Measurements from ENCODE around the gene MAN1B1.

MAN1B1 gene

GRCh38 chr9:137108608-137109249, 21.9 kb downstream of the MAN1B1 start:
- POLR2A ChIA-PET = no interaction called here
- H3K36me3 ChIP-seq (ENCODE audit: control insufficient read depth in 4 of 4, insufficient read depth in 4 of 4, low read length in 3 of 4) = peaks cover 0 to 90% (median 53%) of the 10 kb centered on the region in 4 experiments

DNA sequence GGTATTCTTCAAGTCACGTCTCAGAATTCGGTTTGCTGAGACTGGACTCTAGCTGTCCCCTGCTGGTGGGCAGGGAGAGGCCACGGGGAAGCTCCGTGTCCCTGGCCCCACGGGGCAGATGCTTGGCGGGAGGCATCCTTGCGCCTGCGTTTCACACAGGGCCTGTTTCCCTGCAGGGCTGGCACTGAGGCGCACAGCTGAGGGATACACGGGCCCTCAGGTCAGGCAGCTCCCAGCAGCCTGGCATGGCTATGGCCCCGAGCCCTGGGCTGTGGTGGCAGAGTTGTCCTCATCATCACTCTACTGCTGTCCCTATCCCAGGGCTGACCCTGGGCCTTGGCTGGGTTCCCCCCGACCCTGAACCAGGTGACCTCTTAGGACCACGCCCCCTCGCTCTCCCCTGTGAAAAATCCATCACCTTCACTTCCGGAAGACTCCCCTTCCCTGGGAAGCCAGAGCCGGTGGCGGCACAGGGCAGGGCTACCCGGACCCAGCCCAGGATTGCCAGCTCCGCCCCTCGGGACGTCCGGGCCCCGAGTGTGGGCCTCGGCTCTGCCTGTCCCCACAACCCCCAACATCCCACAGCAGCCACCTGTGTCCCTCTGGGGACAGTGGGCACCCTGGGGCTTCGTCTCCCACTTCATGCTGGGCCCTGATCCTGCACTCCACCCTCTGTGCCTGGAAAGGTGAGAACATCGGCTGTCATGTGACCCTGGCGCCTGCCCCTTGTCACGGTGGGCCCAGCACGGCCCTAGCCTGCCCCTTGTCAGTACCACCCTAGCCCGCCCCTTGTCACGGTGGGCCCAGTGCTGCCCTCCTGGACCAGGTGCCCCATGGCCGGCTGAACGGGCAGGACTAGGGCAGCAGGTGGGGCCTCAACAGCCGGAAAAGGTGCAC, 22.7 kb downstream of the MAN1B1 start:
- no peak for DNase-seq
- Histone ChIP-seq H3K27me3 (replicated peaks in 2 of 5; ENCODE audit: control insufficient read depth in 4 of 5, insufficient read depth in 5 of 5, low read length in 4 of 5) (no peaks in the 10 kb centered on the region), H3K36me3 (ENCODE audit: control insufficient read depth in 4 of 4, insufficient read depth in 4 of 4, low read length in 3 of 4) (peaks cover 0 to 84% (median 50%) of the 10 kb centered on the region in 4 experiments), H3K4me1 (ENCODE audit: control extremely low read depth in 1 of 4, control insufficient read depth in 4 of 4, insufficient read depth in 4 of 4, low read length in 3 of 4) (peaks cover 0 to 5% (median 4%) of the 10 kb centered on the region in 4 experiments), H3K27ac (ENCODE audit: insufficient read depth in 1 of 2, low read depth in 1 of 2, low read length in 2 of 2, poor library complexity in 1 of 2, severe bottlenecking in 2 of 2) (no peak overlapping the region), H3K9me3 (ENCODE audit: control extremely low read depth in 1 of 5, control insufficient read depth in 4 of 5, insufficient read depth in 2 of 5, low read depth in 1 of 5, low read length in 4 of 5) (no peaks in the 10 kb centered on the region), H3K4me3 (ENCODE audit: control insufficient read depth in 1 of 7, extremely low read depth in 1 of 7, insufficient read depth in 4 of 7, low read depth in 2 of 7, low read length in 6 of 7) (no peak overlapping the region)
- 93% methylated on average over 27 of the region's 34 CpGs for WGBS (ENCODE audit: insufficient coverage)
- POLR2A ChIA-PET = no interaction called here
- CTCF ChIA-PET = interaction anchor here (1.1 to 1.8 kb wide), 2 partner anchors 9 to 23 kb away, joined by 3 to 7 read pairs; partner anchors contain the start of gene MAN1B1

More at GRCh38 chr9:137108608-137109249, 21.9 kb downstream of the MAN1B1 start:
- CTCF ChIA-PET = interaction anchor here (1.1 to 1.8 kb wide), 3 partner anchors 9 to 22 kb away, joined by 3 to 7 read pairs (median 7); partner anchors contain the start of gene MAN1B1
- peaks cover 0 to 5% (median 4%) of the 10 kb centered on the region in 4 experiments for H3K4me1 ChIP-seq (ENCODE audit: control extremely low read depth in 1 of 4, control insufficient read depth in 4 of 4, insufficient read depth in 4 of 4, low read length in 3 of 4)
- H3K27me3 ChIP-seq (replicated peaks in 2 of 5; ENCODE audit: control insufficient read depth in 4 of 5, insufficient read depth in 5 of 5, low read length in 4 of 5) = no peaks in the 10 kb centered on the region
- H3K9me3 ChIP-seq (ENCODE audit: control extremely low read depth in 1 of 5, control insufficient read depth in 4 of 5, insufficient read depth in 2 of 5, low read depth in 1 of 5, low read length in 4 of 5) = no peaks in the 10 kb centered on the region
- no peak overlapping the region for H3K4me3 ChIP-seq (ENCODE audit: control insufficient read depth in 1 of 7, extremely low read depth in 1 of 7, insufficient read depth in 4 of 7, low read depth in 2 of 7, low read length in 6 of 7)
- no peak for DNase-seq
- H3K27ac ChIP-seq (ENCODE audit: insufficient read depth in 1 of 2, low read depth in 1 of 2, low read length in 2 of 2, poor library complexity in 1 of 2, severe bottlenecking in 2 of 2) = no peak overlapping the region
- 88% methylated on average over 25 of the region's 29 CpGs for WGBS (ENCODE audit: insufficient coverage)

DNA sequence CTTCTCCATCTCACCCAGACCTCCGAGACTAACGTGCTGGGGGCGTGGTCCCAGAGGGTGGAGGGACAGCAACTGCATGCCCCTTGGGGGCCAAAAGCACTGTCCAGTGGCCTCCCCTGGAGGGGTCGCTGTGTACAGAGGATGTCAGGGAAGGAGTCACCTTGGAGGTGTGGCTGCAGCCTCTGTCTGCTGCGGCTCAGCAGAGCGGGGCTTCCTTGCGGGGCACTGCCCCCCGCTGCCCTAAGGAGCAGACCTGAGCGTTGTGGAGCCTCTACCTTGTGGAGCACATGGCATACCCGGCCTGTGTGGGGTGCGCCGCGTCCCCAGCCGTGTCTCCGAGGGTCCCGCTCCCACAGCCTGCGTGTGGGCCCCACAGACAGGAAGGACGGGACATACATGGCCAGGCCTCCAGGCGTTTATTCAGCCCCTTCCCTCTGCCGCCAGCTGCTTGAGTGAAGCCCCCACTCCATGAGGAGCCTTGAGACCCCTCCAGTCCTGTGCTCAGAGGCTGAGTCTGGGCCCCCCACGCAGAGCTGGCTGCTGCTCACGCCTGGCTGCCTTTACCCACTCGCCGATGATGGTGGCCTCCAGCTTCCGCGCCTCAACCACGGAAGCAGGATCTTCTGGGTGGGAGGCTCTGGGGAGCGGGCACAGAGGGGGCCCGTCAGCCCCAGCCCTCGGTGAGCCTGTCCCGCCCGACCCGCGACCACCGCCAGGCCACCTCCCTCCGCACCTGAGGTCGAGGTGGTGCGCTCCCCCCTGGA, 23.5 kb downstream of the MAN1B1 start:
- WGBS (ENCODE audit: insufficient coverage) = 93% methylated on average over 38 of the region's 38 CpGs

GRCh38 chr9:137110911-137111787, 24.4 kb downstream of the MAN1B1 start:
- POLR2A ChIA-PET = interaction anchor here (0.6 to 1.3 kb wide), 2 partner anchors 21 to 118 kb away, joined by 3 to 4 read pairs; no protein-coding TSS in a partner anchor

More for the DNA sequence above, 23.5 kb downstream of the MAN1B1 start:
- ChIA-PET POLR2A (no interaction called here), CTCF (interaction anchor here (1.4 kb wide), 1 partner anchor 94 kb away, joined by 3 read pairs; no protein-coding TSS in a partner anchor)
- Histone ChIP-seq H3K4me1 (ENCODE audit: control extremely low read depth in 1 of 4, control insufficient read depth in 4 of 4, insufficient read depth in 4 of 4, low read length in 3 of 4) (peaks cover 0 to 12% (median 11%) of the 10 kb centered on the region in 4 experiments), H3K9me3 (ENCODE audit: control extremely low read depth in 1 of 5, control insufficient read depth in 4 of 5, insufficient read depth in 2 of 5, low read depth in 1 of 5, low read length in 4 of 5) (no peaks in the 10 kb centered on the region), H3K27ac (ENCODE audit: insufficient read depth in 1 of 2, low read depth in 1 of 2, low read length in 2 of 2, poor library complexity in 1 of 2, severe bottlenecking in 2 of 2) (no peak overlapping the region), H3K36me3 (ENCODE audit: control insufficient read depth in 4 of 4, insufficient read depth in 4 of 4, low read length in 3 of 4) (peaks cover 0 to 76% (median 46%) of the 10 kb centered on the region in 4 experiments), H3K4me3 (ENCODE audit: control insufficient read depth in 1 of 7, extremely low read depth in 1 of 7, insufficient read depth in 4 of 7, low read depth in 2 of 7, low read length in 6 of 7) (no peak overlapping the region), H3K27me3 (replicated peaks in 2 of 5; ENCODE audit: control insufficient read depth in 4 of 5, insufficient read depth in 5 of 5, low read length in 4 of 5) (no peaks in the 10 kb centered on the region)
- no peak for DNase-seq

DNA sequence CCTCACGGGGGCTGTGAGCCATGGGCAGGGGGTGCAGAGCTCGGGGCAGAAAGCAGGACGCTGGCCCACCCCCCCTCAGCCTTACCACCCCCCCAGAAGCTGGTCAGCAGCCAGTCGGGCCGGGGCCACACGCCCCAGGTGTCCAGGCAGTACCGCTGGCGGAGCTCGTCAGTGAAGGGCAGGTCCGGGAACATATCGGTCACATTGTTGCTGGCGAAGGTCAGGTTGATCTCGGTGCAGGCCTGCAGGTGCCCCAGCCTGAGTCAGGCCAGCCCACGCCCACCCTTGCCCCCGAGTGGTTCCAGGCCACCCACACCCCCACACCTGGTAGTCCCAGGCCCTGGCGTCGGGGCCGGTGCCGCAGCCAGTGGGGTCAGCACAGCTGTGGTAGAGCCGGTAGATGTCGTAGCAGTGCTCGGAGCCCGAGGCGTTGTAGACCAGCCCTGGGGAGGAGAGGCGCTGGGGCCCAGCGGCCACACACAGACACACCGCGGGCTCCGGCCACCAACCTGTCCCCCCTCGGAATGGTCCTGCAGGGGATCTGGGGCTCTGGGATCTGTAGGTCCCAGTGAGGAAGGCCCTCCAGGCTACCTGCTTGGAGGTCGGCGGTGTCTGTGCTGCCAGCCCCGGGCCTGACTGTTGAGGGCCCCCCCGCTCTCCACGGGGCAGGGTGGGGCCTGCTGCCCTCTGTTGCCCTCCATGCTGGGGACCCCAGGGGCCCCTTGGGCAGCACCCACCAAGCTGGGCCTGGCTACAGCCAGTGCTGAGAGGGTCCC, 25.2 kb downstream of the MAN1B1 start:
- Histone ChIP-seq H3K9me3 (ENCODE audit: control extremely low read depth in 1 of 5, control insufficient read depth in 4 of 5, insufficient read depth in 2 of 5, low read depth in 1 of 5, low read length in 4 of 5) (no peaks in the 10 kb centered on the region), H3K27me3 (replicated peaks in 2 of 5; ENCODE audit: control insufficient read depth in 4 of 5, insufficient read depth in 5 of 5, low read length in 4 of 5) (no peaks in the 10 kb centered on the region), H3K36me3 (ENCODE audit: control insufficient read depth in 4 of 4, insufficient read depth in 4 of 4, low read length in 3 of 4) (peaks cover 0 to 62% (median 35%) of the 10 kb centered on the region in 4 experiments), H3K27ac (ENCODE audit: insufficient read depth in 1 of 2, low read depth in 1 of 2, low read length in 2 of 2, poor library complexity in 1 of 2, severe bottlenecking in 2 of 2) (no peak overlapping the region), H3K4me1 (ENCODE audit: control extremely low read depth in 1 of 4, control insufficient read depth in 4 of 4, insufficient read depth in 4 of 4, low read length in 3 of 4) (peaks cover 0 to 13% (median 11%) of the 10 kb centered on the region in 4 experiments), H3K4me3 (ENCODE audit: control insufficient read depth in 1 of 7, extremely low read depth in 1 of 7, insufficient read depth in 4 of 7, low read depth in 2 of 7, low read length in 6 of 7) (no peak overlapping the region)
- no peak for DNase-seq
- ChIA-PET POLR2A (interaction anchor here (0.6 to 1.3 kb wide), 2 partner anchors 22 to 118 kb away, joined by 3 to 4 read pairs; no protein-coding TSS in a partner anchor), CTCF (interaction anchor here (1.4 kb wide), 1 partner anchor 93 kb away, joined by 3 read pairs; no protein-coding TSS in a partner anchor)
- 93% methylated on average over 28 of the region's 35 CpGs for WGBS (ENCODE audit: insufficient coverage)

More at GRCh38 chr9:137110911-137111787, 24.4 kb downstream of the MAN1B1 start:
- H3K27me3 ChIP-seq (replicated peaks in 2 of 5; ENCODE audit: control insufficient read depth in 4 of 5, insufficient read depth in 5 of 5, low read length in 4 of 5) = no peaks in the 10 kb centered on the region
- peaks cover 0 to 13% (median 11%) of the 10 kb centered on the region in 4 experiments for H3K4me1 ChIP-seq (ENCODE audit: control extremely low read depth in 1 of 4, control insufficient read depth in 4 of 4, insufficient read depth in 4 of 4, low read length in 3 of 4)
- peaks cover 0 to 68% (median 39%) of the 10 kb centered on the region in 4 experiments for H3K36me3 ChIP-seq (ENCODE audit: control insufficient read depth in 4 of 4, insufficient read depth in 4 of 4, low read length in 3 of 4)
- no peak overlapping the region for H3K27ac ChIP-seq (ENCODE audit: insufficient read depth in 1 of 2, low read depth in 1 of 2, low read length in 2 of 2, poor library complexity in 1 of 2, severe bottlenecking in 2 of 2)
- H3K4me3 ChIP-seq (ENCODE audit: control insufficient read depth in 1 of 7, extremely low read depth in 1 of 7, insufficient read depth in 4 of 7, low read depth in 2 of 7, low read length in 6 of 7) = no peak overlapping the region
- H3K9me3 ChIP-seq (ENCODE audit: control extremely low read depth in 1 of 5, control insufficient read depth in 4 of 5, insufficient read depth in 2 of 5, low read depth in 1 of 5, low read length in 4 of 5) = no peaks in the 10 kb centered on the region
- CTCF ChIA-PET = interaction anchor here (1.4 kb wide), 1 partner anchor 94 kb away, joined by 3 read pairs; no protein-coding TSS in a partner anchor
- DNase-seq = no peak
- 96% methylated on average over 22 of the region's 28 CpGs for WGBS (ENCODE audit: insufficient coverage)
